Progenitor cell of endocrine pancreas (in vitro differentiated cells): Measurements from ENCODE around the gene ZNF567. TPM values are rescaled to one million over a fixed set of nuclear protein-coding genes. Genes with fewer than 3 reads are reported as not detected.

Experiments
- DNase-seq: peaks from one replicate; pipeline ENCODE4 v3.0.0; 2021; ENCODE audit warnings: low spot score; ENCODE audit not compliant: unreplicated experiment
- H3K27ac Mint-ChIP-seq: 2 replicates; pipeline ENCODE4 v1.8.0; 2021; ENCODE audit warnings: mild to moderate bottlenecking, moderate library complexity, mixed read lengths
- H3K27me3 Mint-ChIP-seq: 2 replicates; pipeline ENCODE4 v1.8.0; 2021; ENCODE audit warnings: mixed read lengths
- H3K36me3 Mint-ChIP-seq: 2 replicates; pipeline ENCODE4 v1.8.0; 2022; ENCODE audit warnings: mixed read lengths; ENCODE audit not compliant: insufficient read depth
- H3K4me1 Mint-ChIP-seq: 2 replicates; pipeline ENCODE4 v1.8.0; 2021; ENCODE audit warnings: low read depth, mixed read lengths
- H3K4me3 Mint-ChIP-seq: 2 replicates; pipeline ENCODE4 v1.8.0; 2021; ENCODE audit warnings: low read depth, mild to moderate bottlenecking, moderate library complexity, mixed read lengths
- H3K9me3 Mint-ChIP-seq: 2 replicates; pipeline ENCODE4 v1.8.0; 2021; ENCODE audit warnings: low read depth, mixed read lengths
- total RNA-seq: library from RNA; stranded (reverse); gene quantifications from 2 replicates; pipeline ENCODE4 v1.2.1, GENCODE V29; 2021
- TF ChIP-seq, protein P1 (sequence below): fragments of 200-600 bp; sonication (generic); IDR thresholded peaks from one replicate; pipeline ENCODE4 v1.5.0; 2021; ENCODE audit warnings: antibody characterized with exemption, mild to moderate bottlenecking; ENCODE audit not compliant: unreplicated experiment

ZNF567 gene
- total RNA-seq, 1 donor from 2014 or later = 13.2 TPM

GRCh38 chr19:36668646-36669045 lies 18.8 kb upstream of the ZNF567 start:
- no peaks in the 10 kb centered on the region for H3K9me3 Mint-ChIP-seq
- H3K27me3 Mint-ChIP-seq = no peaks in the 10 kb centered on the region
- H3K4me1 Mint-ChIP-seq = peaks cover 24% of the 10 kb centered on the region
- TF ChIP-seq, protein P1, sequence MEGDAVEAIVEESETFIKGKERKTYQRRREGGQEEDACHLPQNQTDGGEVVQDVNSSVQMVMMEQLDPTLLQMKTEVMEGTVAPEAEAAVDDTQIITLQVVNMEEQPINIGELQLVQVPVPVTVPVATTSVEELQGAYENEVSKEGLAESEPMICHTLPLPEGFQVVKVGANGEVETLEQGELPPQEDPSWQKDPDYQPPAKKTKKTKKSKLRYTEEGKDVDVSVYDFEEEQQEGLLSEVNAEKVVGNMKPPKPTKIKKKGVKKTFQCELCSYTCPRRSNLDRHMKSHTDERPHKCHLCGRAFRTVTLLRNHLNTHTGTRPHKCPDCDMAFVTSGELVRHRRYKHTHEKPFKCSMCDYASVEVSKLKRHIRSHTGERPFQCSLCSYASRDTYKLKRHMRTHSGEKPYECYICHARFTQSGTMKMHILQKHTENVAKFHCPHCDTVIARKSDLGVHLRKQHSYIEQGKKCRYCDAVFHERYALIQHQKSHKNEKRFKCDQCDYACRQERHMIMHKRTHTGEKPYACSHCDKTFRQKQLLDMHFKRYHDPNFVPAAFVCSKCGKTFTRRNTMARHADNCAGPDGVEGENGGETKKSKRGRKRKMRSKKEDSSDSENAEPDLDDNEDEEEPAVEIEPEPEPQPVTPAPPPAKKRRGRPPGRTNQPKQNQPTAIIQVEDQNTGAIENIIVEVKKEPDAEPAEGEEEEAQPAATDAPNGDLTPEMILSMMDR = no peak
- H3K4me3 Mint-ChIP-seq = peak overlapping the region; percentile 100
- H3K27ac Mint-ChIP-seq = peak overlapping the region; percentile 37
- DNase-seq = no peak
- peaks cover 18% of the 10 kb centered on the region for H3K36me3 Mint-ChIP-seq

- TF ChIP-seq, protein P1 = no peak
- H3K27me3 Mint-ChIP-seq = no peaks in the 10 kb centered on the region
- H3K36me3 Mint-ChIP-seq = peaks cover 5% of the 10 kb centered on the region
- H3K27ac Mint-ChIP-seq = no peak overlapping the region
- no peak for DNase-seq
- no peaks in the 10 kb centered on the region for H3K9me3 Mint-ChIP-seq
- peaks cover 13% of the 10 kb centered on the region for H3K4me1 Mint-ChIP-seq
- H3K4me3 Mint-ChIP-seq = no peak overlapping the region
Observed at GRCh38 chr19:36672368-36672767, 15.0 kb upstream of the ZNF567 start.

- TF ChIP-seq, protein P1 = no peak
Observed at GRCh38 chr19:36674201-36674600, 13.2 kb upstream of the ZNF567 start.

DNA sequence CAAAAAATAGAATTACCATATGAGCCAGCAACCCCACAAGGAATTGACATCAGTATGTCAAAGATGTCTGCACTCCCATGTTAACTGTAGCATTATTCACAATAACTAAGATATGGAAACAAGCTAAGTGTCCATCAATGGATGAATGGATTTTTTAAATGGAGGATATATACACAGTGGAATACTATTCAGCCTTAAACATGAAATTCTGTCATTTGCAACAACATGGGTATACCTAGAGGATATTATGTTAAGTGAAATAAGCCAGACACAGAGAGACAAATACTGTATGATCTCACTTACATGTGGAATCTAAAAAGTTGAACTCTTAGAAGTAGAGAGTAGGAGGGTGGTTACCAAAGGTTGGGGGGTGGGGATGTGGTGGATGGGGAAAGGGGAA lies 8.0 kb upstream of the ZNF567 start:
- peaks cover 26% of the 10 kb centered on the region for H3K36me3 Mint-ChIP-seq
- no peak overlapping the region for H3K27ac Mint-ChIP-seq
- no peak for DNase-seq
- TF ChIP-seq, protein P1 = no peak
- H3K4me3 Mint-ChIP-seq = no peak overlapping the region
- H3K9me3 Mint-ChIP-seq = no peaks in the 10 kb centered on the region
- no peaks in the 10 kb centered on the region for H3K27me3 Mint-ChIP-seq
- H3K4me1 Mint-ChIP-seq = no peaks in the 10 kb centered on the region

More at GRCh38 chr19:36674201-36674600, 13.2 kb upstream of the ZNF567 start:
- Mint-ChIP-seq H3K27me3 (no peaks in the 10 kb centered on the region), H3K9me3 (no peaks in the 10 kb centered on the region), H3K27ac (no peak overlapping the region), H3K4me3 (no peak overlapping the region), H3K4me1 (peaks cover 2% of the 10 kb centered on the region), H3K36me3 (peaks cover 19% of the 10 kb centered on the region)
- DNase-seq = no peak

GRCh38 chr19:36685835-36686234 lies 1.6 kb upstream of the ZNF567 start:
- H3K9me3 Mint-ChIP-seq = peaks cover 11% of the 10 kb centered on the region
- TF ChIP-seq, protein P1 = no peak
- H3K36me3 Mint-ChIP-seq = peaks cover 36% of the 10 kb centered on the region
- H3K4me3 Mint-ChIP-seq = no peak overlapping the region
- no peaks in the 10 kb centered on the region for H3K27me3 Mint-ChIP-seq
- peaks cover 20% of the 10 kb centered on the region for H3K4me1 Mint-ChIP-seq
- DNase-seq = no peak
- no peak overlapping the region for H3K27ac Mint-ChIP-seq
